Measurements from ENCODE around the gene CEMIP.

GRCh38 chr15:80880086-80880485 lies 100.9 kb downstream of the CEMIP start:
- TF ChIP-seq CTCF (IDR thresholded peaks at IDR 0.05) (no peak), POLR2A (IDR thresholded peaks at IDR 0.05) (no peak), EP300 (IDR thresholded peaks at IDR 0.05) (no peak), POLR2AphosphoS5 (IDR thresholded peaks at IDR 0.05) (no peak)
